Activated CD8-positive, alpha-beta memory T cell treated with anti-CD3 and anti-CD28 coated beads for 24 hours (primary cell): ENCODE measurements around the gene THAP2.

Source experiments
- DNase-seq: peaks from one replicate; pipeline ENCODE4 v3.0.0-alpha.2; 2020

THAP2 gene

DNA sequence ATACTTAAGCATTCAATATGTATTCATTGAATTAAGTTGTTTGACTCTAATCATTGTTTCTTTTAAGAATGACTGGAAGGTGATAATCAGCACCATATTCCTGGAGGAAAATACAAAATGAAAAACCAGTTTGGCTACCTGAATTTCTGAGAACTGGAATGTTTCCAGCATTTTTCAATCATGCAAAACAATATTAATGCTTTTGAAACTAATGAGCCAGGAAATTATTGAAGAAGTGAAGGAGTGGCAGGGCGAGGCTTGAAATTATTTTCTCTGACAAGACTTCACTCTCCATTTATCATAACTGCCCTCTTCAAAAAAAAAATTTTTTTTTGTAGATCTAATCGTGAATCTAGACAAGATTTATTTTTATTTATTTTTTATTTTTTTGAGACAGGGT lies 40.8 kb downstream of the THAP2 start:
- DNase-seq: no peak

GRCh38 chr12:71708658-71709057 lies 44.6 kb downstream of the THAP2 start:
- DNase-seq: no peak

DNA sequence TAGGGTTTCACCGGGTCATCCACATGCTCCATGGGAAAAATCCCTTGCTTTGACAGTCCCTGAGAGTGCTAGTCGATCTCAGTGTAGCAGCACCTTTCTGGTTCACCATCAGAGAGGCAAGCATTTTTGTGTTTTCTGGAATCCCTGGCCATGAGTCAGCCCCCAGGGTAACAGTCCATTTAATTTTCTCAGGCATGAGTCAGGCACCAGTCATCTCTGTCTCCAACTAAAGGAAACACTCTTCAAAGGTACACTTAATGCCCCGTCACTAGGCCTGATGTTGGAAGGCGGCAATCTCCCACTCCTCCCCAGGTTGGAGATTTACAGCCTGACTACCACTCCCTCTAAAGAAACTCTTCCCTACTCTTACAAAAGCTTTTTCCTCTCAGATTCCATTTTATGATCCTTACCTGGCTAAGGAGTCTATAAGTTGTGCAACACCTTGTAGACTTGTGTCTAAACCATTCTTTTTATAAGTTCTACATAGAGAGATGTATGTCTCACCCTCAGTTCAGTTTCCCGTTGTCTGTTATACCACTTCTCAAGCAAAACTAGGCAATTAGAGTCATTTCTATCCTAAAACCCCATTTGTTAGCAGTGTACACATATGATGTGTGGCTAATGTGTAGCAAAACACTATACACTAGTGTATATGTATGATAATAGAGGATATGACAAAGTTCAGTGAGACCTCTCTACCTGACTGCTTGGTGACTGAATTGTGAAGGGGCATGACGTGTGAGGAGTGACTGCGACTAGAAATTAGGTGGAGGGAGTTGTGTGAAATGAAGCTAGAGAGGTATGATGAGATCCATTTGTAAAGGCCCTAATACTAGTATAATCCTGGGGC lies 46.4 kb downstream of the THAP2 start:
- no peak for DNase-seq

DNA sequence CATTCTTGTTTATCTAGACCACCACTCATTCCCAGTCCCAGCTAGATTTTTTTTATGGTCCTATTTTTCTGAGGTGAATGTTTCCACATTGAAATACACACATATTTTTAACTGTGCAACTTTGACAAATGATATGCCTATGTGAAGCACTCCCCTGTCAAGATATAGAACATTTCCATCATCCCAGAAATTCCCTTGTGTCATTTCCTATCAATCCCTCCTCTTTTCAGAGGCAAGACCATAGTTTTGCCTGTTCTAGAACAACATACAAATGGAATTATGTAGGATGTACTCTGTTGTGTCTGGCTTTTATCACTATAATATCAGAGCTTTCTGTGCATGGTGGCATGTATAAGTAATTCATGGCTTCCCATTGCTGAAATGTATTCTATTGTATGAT lies 54.5 kb downstream of the THAP2 start:
- DNase-seq: no peak

GRCh38 chr12:71719647-71720370 lies 55.7 kb downstream of the THAP2 start:
- no peak for DNase-seq

DNA sequence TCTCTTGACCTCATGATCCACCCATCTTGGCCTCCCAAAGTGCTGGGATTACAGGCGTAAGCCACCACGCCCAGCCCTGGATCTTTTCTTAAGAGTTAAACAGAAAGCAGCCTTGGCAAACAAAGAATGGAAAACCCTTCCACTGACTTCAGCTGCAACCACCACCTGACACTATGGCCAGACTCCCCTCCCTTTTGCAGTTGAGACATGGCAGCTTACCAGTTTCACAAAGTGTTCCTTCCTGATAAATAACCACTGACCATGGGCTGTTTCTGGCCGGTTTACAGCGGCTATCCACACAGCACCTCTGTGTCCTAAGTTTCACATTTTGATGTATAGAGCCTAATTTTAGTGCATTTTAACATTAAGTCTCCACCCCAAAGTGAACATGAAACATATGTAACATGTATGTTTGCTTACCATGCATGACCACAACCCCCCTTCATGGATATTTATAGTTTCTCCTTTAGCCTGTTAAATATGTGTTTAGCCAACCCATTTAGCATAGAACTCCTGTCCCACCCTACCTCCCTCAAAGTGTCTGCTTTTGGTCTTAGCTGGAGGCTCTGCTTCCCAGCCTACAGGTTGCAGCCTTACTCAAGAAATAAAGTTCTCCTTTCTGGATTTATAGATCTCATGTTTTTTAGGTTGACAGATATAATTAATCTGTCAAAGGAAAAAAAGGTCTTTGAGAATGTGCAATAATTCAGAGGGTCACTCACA lies 57.8 kb downstream of the THAP2 start:
- no peak for DNase-seq

GRCh38 chr12:71725011-71725410 lies 60.9 kb downstream of the THAP2 start:
- DNase-seq: no peak

DNA sequence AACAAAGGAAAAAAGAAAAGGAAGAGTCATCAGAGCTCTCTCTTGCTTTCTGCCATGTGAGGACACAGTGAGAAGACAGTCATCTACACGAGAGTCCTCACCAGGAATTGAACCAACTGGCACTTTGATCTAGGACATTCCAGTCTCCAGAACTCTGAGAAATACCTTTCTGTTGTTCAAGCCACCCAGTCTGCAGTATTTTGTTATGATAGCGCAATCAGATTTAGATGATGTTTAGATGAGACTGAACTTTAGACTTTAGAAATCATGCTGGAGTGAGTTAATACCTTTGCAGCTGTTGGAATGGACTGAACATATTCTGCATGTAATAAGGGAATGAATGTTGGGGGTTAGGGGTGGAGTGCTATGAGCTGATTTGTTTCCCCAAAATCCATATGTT lies 62.4 kb downstream of the THAP2 start:
- no peak for DNase-seq

DNA sequence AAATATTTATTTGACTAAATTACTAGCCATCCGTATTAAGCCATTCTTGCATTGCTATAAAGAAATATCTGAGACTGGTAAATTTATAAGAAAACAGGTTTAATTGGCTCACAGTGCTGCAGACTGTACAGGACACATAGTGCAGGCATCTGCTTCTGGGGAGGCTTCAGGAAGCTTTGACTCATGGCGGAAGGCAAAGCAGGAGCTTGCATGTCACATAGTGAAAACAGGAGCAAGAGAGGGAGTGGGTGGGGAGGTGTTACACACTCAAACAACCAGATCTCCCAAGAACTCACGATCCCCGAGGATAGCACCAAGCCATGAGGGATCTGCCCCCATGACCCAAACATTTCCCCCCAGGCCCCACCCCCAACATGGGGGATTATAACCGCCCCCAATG lies 63.9 kb downstream of the THAP2 start:
- DNase-seq: no peak
